Osteocyte (in vitro differentiated cells): ENCODE measurements around the gene PDGFA. TPM values are rescaled to one million over a fixed set of nuclear protein-coding genes. Genes with fewer than 3 reads are reported as not detected.

Experiments used
- DNase-seq: peaks from one replicate; pipeline ENCODE4 v3.0.0; 2021; ENCODE audit warnings: mixed read lengths; ENCODE audit not compliant: unreplicated experiment; ENCODE audit errors: extremely low spot score
- H3K27ac Mint-ChIP-seq: one replicate; pipeline ENCODE4 v1.8.0; 2021; ENCODE audit warnings: mild to moderate bottlenecking, mixed read lengths; ENCODE audit not compliant: unreplicated experiment
- H3K27me3 Mint-ChIP-seq: one replicate; pipeline ENCODE4 v1.8.0; 2021; ENCODE audit warnings: mixed read lengths; ENCODE audit not compliant: unreplicated experiment
- H3K36me3 Mint-ChIP-seq: one replicate; pipeline ENCODE4 v1.8.0; 2021; ENCODE audit warnings: mixed read lengths; ENCODE audit not compliant: unreplicated experiment
- H3K4me1 Mint-ChIP-seq: one replicate; pipeline ENCODE4 v1.8.0; 2021; ENCODE audit warnings: mixed read lengths; ENCODE audit not compliant: unreplicated experiment
- H3K4me3 Mint-ChIP-seq: one replicate; pipeline ENCODE4 v1.8.0; 2021; ENCODE audit warnings: mild to moderate bottlenecking, moderate library complexity, mixed read lengths; ENCODE audit not compliant: unreplicated experiment
- H3K9me3 Mint-ChIP-seq: one replicate; pipeline ENCODE4 v1.8.0; 2021; ENCODE audit warnings: mixed read lengths; ENCODE audit not compliant: unreplicated experiment
- total RNA-seq: library from RNA; stranded (reverse); gene quantifications from 2 replicates; pipeline ENCODE4 v1.2.1, GENCODE V29; 2021
- TF ChIP-seq, protein P1 (sequence below): fragments of 200-600 bp; sonication (generic); IDR thresholded peaks from 2 replicates; pipeline ENCODE4 v1.5.0; 2021; ENCODE audit warnings: antibody characterized with exemption, mild to moderate bottlenecking, moderate library complexity

PDGFA gene
- total RNA-seq, 1 donor from 2014 or later = 93.6 TPM

DNA sequence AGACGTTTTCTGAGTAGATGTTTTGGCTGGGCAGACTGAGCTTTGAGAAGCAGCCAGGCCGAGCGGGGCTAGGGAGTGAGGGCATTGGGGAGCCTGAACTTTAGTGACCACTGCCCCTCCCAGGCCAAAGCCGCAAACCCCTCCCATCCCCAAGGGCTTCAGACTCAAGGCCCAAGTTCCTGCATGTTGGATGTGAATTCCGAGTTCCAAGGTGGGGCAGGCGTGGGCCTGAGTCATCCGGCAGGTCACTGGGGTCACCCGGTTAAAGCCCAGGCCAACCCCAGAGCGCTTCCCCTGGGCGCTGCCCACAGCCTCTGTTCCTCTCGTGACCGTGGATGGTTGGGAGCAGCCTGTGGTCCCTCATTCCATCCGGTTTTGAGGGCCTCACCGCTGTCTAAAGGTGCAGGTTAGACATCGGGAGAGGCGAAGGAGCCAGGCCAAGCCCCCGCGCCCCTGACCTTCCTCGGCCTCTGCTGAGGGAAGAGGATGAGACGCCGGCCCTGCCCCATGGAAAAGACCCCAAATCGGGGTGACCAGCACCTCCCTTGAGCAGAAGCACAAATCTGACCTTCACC, 6.9 kb upstream of the PDGFA start:
- Mint-ChIP-seq H3K27me3 (peaks cover 4% of the 10 kb centered on the region), H3K4me3 (no peak overlapping the region), H3K4me1 (peaks cover 9% of the 10 kb centered on the region), H3K9me3 (no peaks in the 10 kb centered on the region), H3K36me3 (no peaks in the 10 kb centered on the region), H3K27ac (no peak overlapping the region)
- DNase-seq = no peak
- TF ChIP-seq, protein P1, sequence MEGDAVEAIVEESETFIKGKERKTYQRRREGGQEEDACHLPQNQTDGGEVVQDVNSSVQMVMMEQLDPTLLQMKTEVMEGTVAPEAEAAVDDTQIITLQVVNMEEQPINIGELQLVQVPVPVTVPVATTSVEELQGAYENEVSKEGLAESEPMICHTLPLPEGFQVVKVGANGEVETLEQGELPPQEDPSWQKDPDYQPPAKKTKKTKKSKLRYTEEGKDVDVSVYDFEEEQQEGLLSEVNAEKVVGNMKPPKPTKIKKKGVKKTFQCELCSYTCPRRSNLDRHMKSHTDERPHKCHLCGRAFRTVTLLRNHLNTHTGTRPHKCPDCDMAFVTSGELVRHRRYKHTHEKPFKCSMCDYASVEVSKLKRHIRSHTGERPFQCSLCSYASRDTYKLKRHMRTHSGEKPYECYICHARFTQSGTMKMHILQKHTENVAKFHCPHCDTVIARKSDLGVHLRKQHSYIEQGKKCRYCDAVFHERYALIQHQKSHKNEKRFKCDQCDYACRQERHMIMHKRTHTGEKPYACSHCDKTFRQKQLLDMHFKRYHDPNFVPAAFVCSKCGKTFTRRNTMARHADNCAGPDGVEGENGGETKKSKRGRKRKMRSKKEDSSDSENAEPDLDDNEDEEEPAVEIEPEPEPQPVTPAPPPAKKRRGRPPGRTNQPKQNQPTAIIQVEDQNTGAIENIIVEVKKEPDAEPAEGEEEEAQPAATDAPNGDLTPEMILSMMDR = no peak

DNA sequence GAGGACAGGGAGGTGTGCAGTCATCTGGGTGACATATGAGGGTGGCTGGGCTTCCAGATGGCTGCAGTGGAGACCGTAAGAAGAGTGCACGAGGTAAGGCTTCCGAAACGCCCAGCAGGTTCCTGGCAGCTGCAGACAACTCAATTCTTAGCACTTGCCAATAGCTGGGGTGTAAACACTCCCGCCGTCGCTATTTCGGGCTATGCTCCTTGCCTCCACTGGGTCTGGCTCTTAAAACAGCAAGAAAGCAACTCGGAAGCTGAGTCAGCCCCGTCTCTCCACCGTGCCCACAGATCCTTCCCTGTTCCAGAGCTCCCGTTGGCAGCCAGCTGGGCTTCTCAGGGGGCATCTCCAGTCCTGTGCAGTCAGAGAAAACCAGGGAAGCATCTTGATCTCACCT, 6.1 kb upstream of the PDGFA start:
- Mint-ChIP-seq H3K27me3 (peaks cover 4% of the 10 kb centered on the region), H3K4me1 (peaks cover 15% of the 10 kb centered on the region), H3K36me3 (no peaks in the 10 kb centered on the region), H3K27ac (no peak overlapping the region), H3K9me3 (no peaks in the 10 kb centered on the region), H3K4me3 (no peak overlapping the region)
- TF ChIP-seq, protein P1 = no peak
- no peak for DNase-seq

DNA sequence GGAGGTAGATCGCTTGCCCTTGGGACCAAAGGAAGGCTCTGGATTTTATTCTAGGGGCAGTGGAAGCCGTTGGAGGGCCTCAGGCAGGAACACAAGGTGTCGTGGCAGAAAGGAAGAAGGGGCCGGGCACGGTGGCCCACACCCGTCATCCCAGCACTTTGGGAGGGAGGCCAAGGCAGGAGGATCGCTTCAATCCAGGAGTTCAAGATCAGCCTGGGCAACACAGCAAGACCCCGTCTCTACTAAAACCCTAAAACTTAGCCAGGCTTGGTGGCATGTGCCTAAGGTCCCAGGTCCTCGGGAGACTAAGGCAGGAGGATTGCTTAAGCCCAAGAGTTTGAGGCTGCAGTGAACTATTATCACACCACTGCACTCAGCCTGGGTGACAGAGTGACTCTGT, 5.2 kb upstream of the PDGFA start:
- Mint-ChIP-seq H3K27me3 (no peaks in the 10 kb centered on the region), H3K27ac (no peak overlapping the region), H3K4me1 (peaks cover 12% of the 10 kb centered on the region), H3K4me3 (no peak overlapping the region), H3K36me3 (no peaks in the 10 kb centered on the region), H3K9me3 (no peaks in the 10 kb centered on the region)
- no peak for DNase-seq
- TF ChIP-seq, protein P1 = no peak

DNA sequence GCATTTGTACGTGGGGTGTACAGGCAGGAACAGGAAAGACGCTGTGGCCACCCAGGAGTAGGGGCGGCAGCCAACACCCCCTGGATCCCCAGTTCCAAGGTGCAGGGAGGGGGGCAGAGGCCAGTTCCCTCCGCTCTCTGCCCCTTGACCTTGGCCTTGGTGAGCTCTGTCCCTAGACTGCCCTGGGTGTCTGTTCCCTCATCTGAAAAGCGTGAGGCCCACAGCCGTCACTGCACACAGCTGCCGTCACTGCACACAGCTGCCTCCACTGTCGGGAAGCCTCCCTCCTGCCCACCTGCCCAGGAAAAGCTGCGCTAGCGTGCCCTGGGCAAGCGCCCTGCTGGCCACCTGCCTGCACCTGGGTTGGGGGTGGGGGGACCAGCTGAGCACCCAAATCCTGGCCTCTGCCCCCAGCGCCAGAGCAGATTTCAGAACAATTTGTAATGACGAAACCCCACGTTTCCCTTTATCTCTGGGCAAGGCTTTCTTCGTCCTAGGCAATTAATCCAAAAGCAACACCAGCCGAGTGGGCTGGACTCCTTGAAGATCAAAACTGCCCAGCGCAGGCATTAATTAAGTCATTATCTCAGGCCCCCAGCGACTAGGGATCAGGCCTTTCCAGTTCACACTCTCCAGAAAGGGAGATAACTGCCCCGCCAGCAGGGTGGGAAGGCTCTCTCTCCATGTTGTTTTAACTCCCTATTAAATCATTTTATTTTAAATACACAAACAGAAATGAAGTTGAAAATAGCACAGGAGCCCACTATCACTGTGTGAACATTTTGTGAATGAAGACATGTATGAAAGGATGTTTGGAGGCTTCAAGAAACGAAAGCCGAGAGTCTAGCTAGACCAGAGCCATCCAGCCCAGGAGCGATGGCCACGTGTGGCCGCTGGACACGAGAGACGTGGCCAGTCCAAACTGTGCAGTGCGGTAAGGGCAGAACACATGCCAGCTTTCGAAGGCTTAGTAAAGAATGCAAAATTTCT, 4.0 kb upstream of the PDGFA start:
- H3K27me3 Mint-ChIP-seq = no peaks in the 10 kb centered on the region
- peaks cover 12% of the 10 kb centered on the region for H3K4me1 Mint-ChIP-seq
- no peaks in the 10 kb centered on the region for H3K9me3 Mint-ChIP-seq
- no peak for DNase-seq
- no peak overlapping the region for H3K27ac Mint-ChIP-seq
- TF ChIP-seq, protein P1 = no peak
- H3K4me3 Mint-ChIP-seq = no peak overlapping the region
- H3K36me3 Mint-ChIP-seq = no peaks in the 10 kb centered on the region

DNA sequence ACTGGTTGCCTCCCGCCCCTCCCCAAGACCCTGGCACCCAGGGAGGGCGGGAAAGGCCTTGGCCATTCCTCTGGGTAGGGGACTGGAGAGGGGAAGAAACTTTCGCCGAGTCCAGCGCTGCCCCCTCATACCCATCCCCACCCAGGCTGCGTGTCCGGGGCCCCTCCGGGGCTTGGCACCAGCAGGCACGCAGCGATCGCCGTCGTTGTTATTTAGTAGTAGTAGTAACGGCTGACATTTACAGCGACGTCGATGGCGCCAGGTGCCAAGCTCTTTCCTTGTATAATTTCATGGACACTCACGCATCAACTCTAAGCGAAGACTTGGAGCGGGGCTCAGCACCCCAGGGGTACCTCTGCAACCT, 3.3 kb upstream of the PDGFA start:
- no peaks in the 10 kb centered on the region for H3K36me3 Mint-ChIP-seq
- H3K4me3 Mint-ChIP-seq = no peak overlapping the region
- H3K4me1 Mint-ChIP-seq = peaks cover 12% of the 10 kb centered on the region
- no peaks in the 10 kb centered on the region for H3K9me3 Mint-ChIP-seq
- TF ChIP-seq, protein P1 = no peak
- DNase-seq = no peak
- H3K27me3 Mint-ChIP-seq = no peaks in the 10 kb centered on the region
- H3K27ac Mint-ChIP-seq = no peak overlapping the region
